Neuronal stem cell (in vitro differentiated cells): Measurements from ENCODE around the gene GAS7.

Source experiments
- DNase-seq: peaks from one replicate; pipeline ENCODE4 v3.0.0-alpha.2; 2013; ENCODE audit warnings: low spot score
- H2AFZ ChIP-seq: one replicate; pipeline ENCODE4 v1.6.1; 2013; ENCODE audit warnings: mild to moderate bottlenecking, low read length, inconsistent platforms
- H2AK5ac ChIP-seq: 2 replicates; pipeline ENCODE4 v1.6.1; 2013; ENCODE audit warnings: low read depth, mild to moderate bottlenecking, inconsistent platforms, low read length, moderate library complexity, mixed read lengths
- H2BK120ac ChIP-seq: 2 replicates; pipeline ENCODE4 v1.6.1; 2013; ENCODE audit warnings: low read depth, mild to moderate bottlenecking, inconsistent platforms, low read length, moderate library complexity, mixed read lengths
- H2BK12ac ChIP-seq: one replicate; pipeline ENCODE4 v1.6.1; 2013; ENCODE audit warnings: low read length, inconsistent platforms
- H2BK15ac ChIP-seq: 2 replicates; pipeline ENCODE4 v1.6.1; 2013; ENCODE audit warnings: mild to moderate bottlenecking, low read length, inconsistent platforms, mixed read lengths
- H2BK5ac ChIP-seq: one replicate; pipeline ENCODE4 v1.6.1; 2013; ENCODE audit warnings: inconsistent platforms, mild to moderate bottlenecking, low read length, moderate library complexity
- H3K14ac ChIP-seq: one replicate; pipeline ENCODE4 v1.6.1; 2013; ENCODE audit warnings: low read length, inconsistent platforms
- H3K18ac ChIP-seq: 2 replicates; pipeline ENCODE4 v1.6.1; 2013; ENCODE audit warnings: low read length, inconsistent platforms
- H3K23ac ChIP-seq: 2 replicates; pipeline ENCODE4 v1.6.1; 2013; ENCODE audit warnings: low read depth, mild to moderate bottlenecking, mixed read lengths, low read length, inconsistent platforms; ENCODE audit not compliant: poor library complexity
- H3K27ac ChIP-seq: replicated peaks from 3 replicates; pipeline ENCODE4 v1.5.1; 2013; ENCODE audit warnings: low read length, inconsistent platforms
- H3K27me3 ChIP-seq, 3 experiments: 2 replicates each; pipeline ENCODE4 v1.6.1; 2013; ENCODE audit warnings: low read length in 3 of 3, mild to moderate bottlenecking in 2 of 3, inconsistent platforms in 1 of 3, low read depth in 1 of 3, mixed read lengths in 1 of 3, moderate library complexity in 1 of 3; ENCODE audit not compliant: control insufficient read depth in 3 of 3, insufficient read depth in 3 of 3
- H3K36me3 ChIP-seq, 2 donors: replicated peaks in 1 of 2; 2 replicates each; pipeline ENCODE4 v1.6.1; 2013; ENCODE audit warnings: low read length in 2 of 2; ENCODE audit not compliant: control insufficient read depth in 2 of 2, insufficient read depth in 2 of 2
- H3K4ac ChIP-seq: 2 replicates; pipeline ENCODE4 v1.6.1; 2013; ENCODE audit warnings: inconsistent platforms, mild to moderate bottlenecking, low read length, moderate library complexity
- H3K4me1 ChIP-seq, 2 donors: 1 replicate in 1 of 2; 2 replicates in 1 of 2; pipeline ENCODE4 v1.6.1; 2013; ENCODE audit warnings: low read length in 2 of 2, low read depth in 1 of 2; ENCODE audit not compliant: control insufficient read depth in 2 of 2, insufficient read depth in 1 of 2
- H3K4me2 ChIP-seq: one replicate; pipeline ENCODE4 v1.6.1; 2013; ENCODE audit warnings: mild to moderate bottlenecking, low read length, inconsistent platforms; ENCODE audit not compliant: insufficient read depth, poor library complexity, severe bottlenecking
- H3K4me3 ChIP-seq, 2 donors: 2 replicates each; pipeline ENCODE4 v1.5.1; 2013; ENCODE audit warnings: low read length in 2 of 2, mild to moderate bottlenecking in 2 of 2, inconsistent platforms in 1 of 2, moderate library complexity in 1 of 2
- H3K79me1 ChIP-seq: one replicate; pipeline ENCODE4 v1.6.1; 2013; ENCODE audit warnings: low read depth, mild to moderate bottlenecking, inconsistent platforms, low read length, moderate library complexity
- H3K9ac ChIP-seq: one replicate; pipeline ENCODE4 v1.6.1; 2013; ENCODE audit warnings: mild to moderate bottlenecking, low read depth, low read length, inconsistent platforms; ENCODE audit not compliant: poor library complexity
- H3K9me3 ChIP-seq, 2 donors: replicated peaks in 1 of 2; 2 replicates each; pipeline versions ENCODE3 to v1.6.1; 2013; ENCODE audit warnings: low read length in 2 of 2, mild to moderate bottlenecking in 2 of 2, inconsistent platforms in 1 of 2, low read depth in 1 of 2, mixed read lengths in 1 of 2, moderate library complexity in 1 of 2; ENCODE audit not compliant: control insufficient read depth in 2 of 2, insufficient read depth in 1 of 2
- H4K8ac ChIP-seq: one replicate; pipeline ENCODE4 v1.6.1; 2013; ENCODE audit warnings: low read depth, mild to moderate bottlenecking, inconsistent platforms, low read length, moderate library complexity
- H4K91ac ChIP-seq: one replicate; pipeline ENCODE4 v1.6.1; 2013; ENCODE audit warnings: low read length, low read depth, mild to moderate bottlenecking, inconsistent platforms; ENCODE audit not compliant: poor library complexity
- WGBS, 2 donors: extraction: QIAGEN DNeasy Blood & Tissue Kit; methylation state at CpG; one replicate each; pipeline ENCODE4 v1.1.7; 2013; ENCODE audit warnings: missing lambda C conversion rate in 2 of 2, mixed read lengths in 1 of 2; ENCODE audit not compliant: insufficient read length in 2 of 2, insufficient replicate concordance in 1 of 2; ENCODE audit errors: extremely low coverage in 2 of 2; 5-methylcytosine and 5-hydroxymethylcytosine counted together

The GAS7 gene

GRCh38 chr17:9916108-9916507 is 282.3 kb downstream of the GAS7 start:
- H2BK15ac ChIP-seq, result no peak overlapping the region
- WGBS, 2 donors, result no CpG with 5 or more reads among the region's 8 CpGs

GRCh38 chr17:9913476-9913875 is 284.9 kb downstream of the GAS7 start:
- H2AFZ ChIP-seq, result no peak overlapping the region
- H3K9ac ChIP-seq, result no peak overlapping the region
- H2BK15ac ChIP-seq, result no peak overlapping the region
- WGBS, 2 donors, result no CpG with 5 or more reads among the region's 5 CpGs
- no peaks in the 10 kb centered on the region for H3K27me3 ChIP-seq
- no peak overlapping the region for H3K14ac ChIP-seq
- no peaks in the 10 kb centered on the region for H3K9me3 ChIP-seq
- H2BK5ac ChIP-seq, result no peak overlapping the region
- H3K18ac ChIP-seq, result no peak overlapping the region
- H3K4ac ChIP-seq, result no peak overlapping the region
- H3K36me3 ChIP-seq, result no peaks in the 10 kb centered on the region
- H2BK12ac ChIP-seq, result no peak overlapping the region
- no peak overlapping the region for H3K27ac ChIP-seq
- H4K8ac ChIP-seq, result no peak overlapping the region
- H4K91ac ChIP-seq, result no peak overlapping the region
- no peak overlapping the region for H3K23ac ChIP-seq
- H3K79me1 ChIP-seq, result no peaks in the 10 kb centered on the region
- no peak overlapping the region for H3K4me2 ChIP-seq
- peaks cover 0 to 3% of the 10 kb centered on the region in 2 donors for H3K4me1 ChIP-seq
- H2AK5ac ChIP-seq, result no peak overlapping the region
- no peak overlapping the region for H2BK120ac ChIP-seq
- no peak overlapping the region for H3K4me3 ChIP-seq
- no peak for DNase-seq

More at GRCh38 chr17:9916108-9916507, 282.3 kb downstream of the GAS7 start:
- Histone ChIP-seq H3K18ac (no peak overlapping the region), H3K14ac (no peak overlapping the region), H3K27me3 (no peaks in the 10 kb centered on the region), H2BK120ac (no peak overlapping the region), H3K36me3 (no peaks in the 10 kb centered on the region), H3K9me3 (no peaks in the 10 kb centered on the region), H2AFZ (no peak overlapping the region), H2BK12ac (no peak overlapping the region), H3K27ac (no peak overlapping the region), H2BK5ac (no peak overlapping the region), H3K4ac (no peak overlapping the region), H3K23ac (no peak overlapping the region), H2AK5ac (no peak overlapping the region), H3K4me3 (no peak overlapping the region), H4K8ac (no peak overlapping the region), H3K4me2 (no peak overlapping the region), H3K4me1 (no peaks in the 10 kb centered on the region), H3K9ac (no peak overlapping the region), H4K91ac (no peak overlapping the region), H3K79me1 (no peaks in the 10 kb centered on the region)
- DNase-seq, result no peak

GRCh38 chr17:9912121-9913099 is 286.0 kb downstream of the GAS7 start:
- Histone ChIP-seq H3K14ac (no peak overlapping the region), H4K8ac (no peak overlapping the region), H3K36me3 (no peaks in the 10 kb centered on the region), H2BK5ac (peak overlapping the region; percentile 70), H2AK5ac (no peak overlapping the region), H3K4me3 (no peak overlapping the region), H2BK120ac (no peak overlapping the region), H2BK15ac (no peak overlapping the region), H3K27me3 (no peaks in the 10 kb centered on the region), H3K23ac (no peak overlapping the region), H2BK12ac (no peak overlapping the region), H3K4me2 (no peak overlapping the region), H2AFZ (no peak overlapping the region), H3K18ac (no peak overlapping the region), H3K4ac (no peak overlapping the region), H4K91ac (no peak overlapping the region), H3K4me1 (peaks cover 0 to 11% of the 10 kb centered on the region in 2 donors), H3K27ac (no peak overlapping the region), H3K9me3 (no peaks in the 10 kb centered on the region), H3K79me1 (no peaks in the 10 kb centered on the region), H3K9ac (no peak overlapping the region)
- no CpG with 5 or more reads among the region's 18 CpGs for WGBS, 2 donors
- DNase-seq, result no peak

GRCh38 chr17:9911089-9911488 is 287.3 kb downstream of the GAS7 start:
- Histone ChIP-seq H4K91ac (no peak overlapping the region), H3K79me1 (no peaks in the 10 kb centered on the region), H2BK5ac (no peak overlapping the region), H2BK120ac (no peak overlapping the region), H2BK15ac (no peak overlapping the region), H3K23ac (peak overlapping the region; percentile 9), H2AFZ (no peak overlapping the region), H3K36me3 (no peaks in the 10 kb centered on the region), H3K18ac (peak overlapping the region; percentile 13), H3K9ac (no peak overlapping the region), H3K4me1 (peaks cover 0 to 11% of the 10 kb centered on the region in 2 donors), H2AK5ac (no peak overlapping the region), H3K4me2 (no peak overlapping the region), H3K4ac (no peak overlapping the region), H4K8ac (no peak overlapping the region), H3K27me3 (no peaks in the 10 kb centered on the region), H3K27ac (no peak overlapping the region), H3K4me3 (no peak overlapping the region), H3K9me3 (no peaks in the 10 kb centered on the region), H3K14ac (no peak overlapping the region), H2BK12ac (no peak overlapping the region)
- no CpG with 5 or more reads among the region's 12 CpGs for WGBS, 2 donors
- DNase-seq, result no peak
